UCSD-AML1 (cell line): Measurements from ENCODE around the gene PGM2.

Experiments
- DNase-seq: peaks from one replicate; lab custom pipeline; 2025; ENCODE audit not compliant: unreplicated experiment; lab: John Stamatoyannopoulos, UW

PGM2 gene

DNA sequence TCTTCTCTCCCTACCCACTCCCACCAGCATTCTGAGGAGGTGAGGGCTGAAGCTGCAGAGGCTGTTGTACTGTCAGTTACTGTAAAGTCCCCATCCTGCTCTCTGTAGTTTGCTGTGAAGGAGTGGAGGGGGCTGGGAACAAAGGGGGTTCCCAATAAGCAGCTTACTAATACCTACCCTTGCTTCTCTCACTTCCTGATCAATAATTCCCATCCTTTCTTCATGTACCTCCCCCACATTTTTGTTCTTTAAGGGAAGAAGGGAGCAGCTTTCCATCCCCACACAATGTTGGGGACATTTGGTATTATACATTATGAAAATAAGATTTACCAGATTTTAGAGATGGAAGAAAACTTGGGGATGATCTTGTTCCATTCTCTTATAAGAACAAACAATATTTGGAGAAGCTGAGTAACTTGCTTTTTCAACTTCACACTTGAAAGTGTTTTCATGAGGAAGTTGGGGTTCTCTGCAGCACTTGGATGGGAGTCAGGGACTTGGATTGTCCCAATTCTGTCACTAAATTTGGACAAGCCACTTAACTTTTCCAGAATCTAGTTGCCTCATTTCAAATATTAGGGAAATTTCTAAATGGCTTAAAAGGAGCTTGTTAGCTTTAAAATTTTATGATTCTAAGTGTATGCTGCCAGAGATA, 69.8 kb downstream of the PGM2 start:
- no peak for DNase-seq

GRCh38 chr4:37902212-37902611, 75.7 kb downstream of the PGM2 start:
- DNase-seq: no peak

- DNase-seq: no peak
Measured at GRCh38 chr4:37902738-37903693, 76.5 kb downstream of the PGM2 start.

GRCh38 chr4:37903901-37904300, 77.4 kb downstream of the PGM2 start:
- no peak for DNase-seq

GRCh38 chr4:37904824-37905223, 78.3 kb downstream of the PGM2 start:
- DNase-seq: no peak

DNA sequence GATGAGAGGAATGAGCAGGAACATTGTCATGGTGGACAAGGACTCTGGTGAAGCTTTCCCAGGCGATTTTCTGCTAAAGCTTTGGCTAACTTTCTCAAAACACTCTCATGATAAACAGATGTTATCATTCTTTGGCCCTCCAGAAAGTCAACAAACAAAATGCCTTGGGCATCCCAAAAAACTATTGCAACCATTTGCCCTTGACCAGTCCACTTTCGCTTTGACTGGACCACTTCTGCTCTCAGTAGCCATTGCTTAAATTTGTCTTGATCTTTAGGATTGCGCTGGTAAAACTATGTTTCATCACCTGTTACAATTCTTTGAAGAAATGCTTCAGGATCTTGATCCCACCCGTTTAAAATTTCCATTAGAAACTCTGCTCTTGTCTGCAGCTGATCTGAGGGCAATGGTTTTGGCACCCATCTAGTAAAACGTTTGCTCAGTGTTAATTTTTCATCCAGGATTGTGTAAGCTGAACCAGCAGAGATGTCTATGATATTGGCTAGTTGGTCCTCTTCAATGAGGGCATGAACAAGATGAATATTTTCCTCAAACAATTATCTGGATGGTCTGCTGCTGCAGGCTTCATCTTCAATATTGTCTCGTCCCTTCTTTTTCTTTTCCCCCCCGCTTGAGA, 79.2 kb downstream of the PGM2 start:
- no peak for DNase-seq

DNA sequence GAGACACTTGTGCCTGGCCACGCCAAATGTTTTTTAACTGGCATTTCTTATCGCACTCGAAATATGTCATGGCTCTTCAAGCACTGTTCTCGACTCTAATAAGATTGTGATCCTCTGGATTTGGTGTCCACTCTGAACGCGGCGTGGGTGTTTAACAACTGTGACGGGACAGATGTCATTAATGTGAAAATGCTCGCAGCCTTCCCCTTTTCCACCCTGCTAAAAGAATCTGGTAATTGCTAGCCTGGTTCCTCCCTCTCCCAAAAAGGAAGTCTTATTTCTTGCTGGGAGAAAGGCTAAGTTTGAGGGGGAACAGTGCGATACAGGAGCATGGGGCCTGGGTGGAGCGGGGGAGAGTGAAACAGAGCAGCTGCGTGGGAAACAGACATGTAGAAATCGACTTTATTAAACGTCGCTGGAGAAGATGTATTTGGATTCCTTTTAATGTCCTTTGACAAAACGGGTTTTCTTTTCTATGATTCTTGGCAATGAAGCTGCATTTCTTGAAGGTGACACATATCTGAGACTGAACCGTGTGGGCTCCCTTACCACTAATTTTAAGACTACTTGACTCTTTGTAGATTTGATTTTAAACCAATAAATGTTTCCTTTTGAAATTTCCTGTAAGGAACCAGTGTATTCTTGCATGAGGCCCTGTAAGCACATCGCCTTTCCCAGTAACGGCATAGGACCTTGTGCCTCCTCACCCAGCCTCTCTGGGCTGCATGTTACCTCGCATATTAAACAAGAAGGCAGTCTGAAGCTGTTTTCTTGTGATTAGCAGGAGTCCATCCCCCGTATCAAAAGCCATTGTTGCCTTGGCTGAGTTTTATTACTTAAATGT, 82.2 kb downstream of the PGM2 start:
- DNase-seq: no peak

- no peak for DNase-seq
Measured at GRCh38 chr4:37909332-37910090, 83.0 kb downstream of the PGM2 start.

- DNase-seq: no peak
Measured at GRCh38 chr4:37910091-37910486, 83.6 kb downstream of the PGM2 start.
